Measurements from ENCODE around the gene CCDC120.
A peak's percentile ranks its signal among the peaks of the same experiment; 100 is the strongest.

CCDC120 gene

DNA sequence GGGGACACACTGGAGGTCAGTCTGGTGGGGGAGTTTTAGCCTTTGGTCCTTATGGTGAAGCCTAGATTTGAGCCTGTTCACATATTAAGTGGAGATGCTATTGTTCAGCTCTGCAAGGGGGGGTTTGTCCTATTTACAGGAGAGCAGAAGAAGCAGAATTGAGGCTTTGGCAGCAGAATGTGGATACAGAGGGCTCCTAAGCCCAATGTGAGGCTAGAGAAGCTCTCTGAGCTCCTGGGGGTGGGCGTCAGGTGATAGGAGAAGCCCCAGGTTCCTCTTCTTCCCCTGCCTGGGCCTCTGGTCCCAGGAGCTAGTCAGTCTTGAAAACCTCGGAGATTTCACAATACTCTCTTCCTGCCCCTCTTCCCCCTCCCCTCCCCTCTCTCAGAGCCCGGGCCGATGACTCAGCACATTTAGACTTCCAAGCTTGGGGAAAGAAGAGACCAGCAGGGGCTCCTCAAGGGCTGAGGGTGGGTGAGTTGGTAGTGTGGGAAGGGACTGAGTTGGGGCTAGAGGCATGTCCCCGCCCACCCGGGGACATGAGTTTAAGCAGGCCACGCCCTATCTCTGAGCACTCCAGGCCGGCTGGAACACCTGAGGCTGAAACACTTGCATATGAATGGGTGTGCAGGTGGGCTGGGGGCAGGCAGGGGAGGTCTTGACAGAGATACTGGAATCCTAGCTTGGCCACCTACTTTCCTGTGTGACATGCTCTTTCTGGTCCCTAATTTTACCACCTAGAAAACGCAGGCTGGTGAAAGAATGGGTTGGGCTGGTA lies 19.0 kb upstream of the CCDC120 start:
- peak; percentile 92 for DNase-seq (ENCODE audit: low read depth)
- H3K4me3 ChIP-seq (ENCODE audit: low read length): peak overlapping the region; percentile 29
- TF ChIP-seq, protein P1, sequence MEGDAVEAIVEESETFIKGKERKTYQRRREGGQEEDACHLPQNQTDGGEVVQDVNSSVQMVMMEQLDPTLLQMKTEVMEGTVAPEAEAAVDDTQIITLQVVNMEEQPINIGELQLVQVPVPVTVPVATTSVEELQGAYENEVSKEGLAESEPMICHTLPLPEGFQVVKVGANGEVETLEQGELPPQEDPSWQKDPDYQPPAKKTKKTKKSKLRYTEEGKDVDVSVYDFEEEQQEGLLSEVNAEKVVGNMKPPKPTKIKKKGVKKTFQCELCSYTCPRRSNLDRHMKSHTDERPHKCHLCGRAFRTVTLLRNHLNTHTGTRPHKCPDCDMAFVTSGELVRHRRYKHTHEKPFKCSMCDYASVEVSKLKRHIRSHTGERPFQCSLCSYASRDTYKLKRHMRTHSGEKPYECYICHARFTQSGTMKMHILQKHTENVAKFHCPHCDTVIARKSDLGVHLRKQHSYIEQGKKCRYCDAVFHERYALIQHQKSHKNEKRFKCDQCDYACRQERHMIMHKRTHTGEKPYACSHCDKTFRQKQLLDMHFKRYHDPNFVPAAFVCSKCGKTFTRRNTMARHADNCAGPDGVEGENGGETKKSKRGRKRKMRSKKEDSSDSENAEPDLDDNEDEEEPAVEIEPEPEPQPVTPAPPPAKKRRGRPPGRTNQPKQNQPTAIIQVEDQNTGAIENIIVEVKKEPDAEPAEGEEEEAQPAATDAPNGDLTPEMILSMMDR (IDR thresholded peaks at IDR 0.05; ENCODE audit: insufficient read depth, low read depth, low read length, missing control alignments): peak; percentile 7

DNA sequence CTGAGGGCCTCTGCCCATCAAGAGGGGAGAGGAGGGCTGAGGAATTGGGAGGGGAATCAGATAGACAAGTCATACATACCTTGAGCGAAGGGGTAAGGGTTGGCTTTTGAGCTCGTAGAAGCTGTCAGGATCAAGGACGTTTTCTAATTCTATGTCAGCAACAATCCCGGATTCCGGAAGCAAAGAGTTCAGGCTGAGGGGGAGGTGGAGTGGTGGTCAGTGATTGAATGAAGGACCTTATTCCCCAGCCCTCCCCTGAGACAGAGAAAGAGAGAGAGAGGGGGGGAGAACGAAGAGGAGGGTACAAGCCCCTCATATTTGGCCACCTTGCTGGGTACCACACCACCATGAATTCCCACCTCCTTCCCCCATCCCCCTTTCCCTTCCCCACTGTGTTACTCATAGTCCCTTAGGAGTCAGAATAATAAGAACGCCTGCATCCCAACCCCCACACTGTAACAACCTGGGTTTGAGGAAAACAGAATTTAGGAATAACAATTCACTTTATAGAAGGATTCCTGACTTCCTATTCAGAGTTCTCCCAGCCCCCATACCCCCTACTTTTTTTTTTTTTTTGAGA lies 18.3 kb upstream of the CCDC120 start:
- DNase-seq (ENCODE audit: low read depth): peak; percentile 27
- H3K4me3 ChIP-seq (ENCODE audit: low read length): peak overlapping the region; percentile 29

DNA sequence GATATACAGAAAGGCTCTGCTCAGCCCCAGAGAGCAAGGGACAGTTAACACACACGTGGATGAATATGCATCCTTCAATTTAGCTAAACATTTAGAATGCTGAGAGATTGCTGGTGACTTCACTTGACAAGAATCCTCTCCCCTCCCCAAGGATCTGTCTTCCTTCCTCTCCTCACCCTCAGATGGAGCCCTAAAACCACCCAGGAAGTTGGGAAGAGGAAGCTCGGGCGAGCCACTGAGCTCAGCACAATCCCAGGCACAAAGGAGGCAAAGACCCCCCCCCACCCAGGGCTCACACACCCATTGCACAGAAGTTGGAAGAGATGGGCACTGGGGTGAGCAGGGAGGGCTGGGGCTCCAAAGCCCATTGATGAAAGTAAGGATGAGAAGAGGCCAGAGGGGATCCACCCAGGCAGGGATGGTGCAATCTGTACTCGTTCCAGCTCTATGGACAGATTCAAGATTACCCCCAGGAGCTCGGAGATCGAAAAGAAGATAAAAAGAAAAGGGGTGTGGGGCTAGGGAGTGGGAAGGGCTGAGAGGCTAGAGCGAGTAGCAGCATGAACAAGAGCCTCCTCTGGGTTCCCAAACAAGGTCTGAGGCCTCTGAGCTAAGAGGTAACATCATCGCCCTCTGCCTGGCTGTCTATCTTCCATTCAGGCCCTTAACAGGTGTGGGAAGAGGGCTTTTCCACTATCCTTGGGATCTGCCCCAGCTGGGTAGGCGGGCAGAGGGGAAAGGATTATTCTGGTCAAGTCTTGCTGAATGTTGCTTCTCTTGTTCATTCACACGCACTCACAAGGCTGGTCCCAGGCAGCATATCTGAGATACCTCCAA lies 16.8 kb upstream of the CCDC120 start:
- DNase-seq (ENCODE audit: low read depth): peak; percentile 65
- TF ChIP-seq, protein P1 (IDR thresholded peaks at IDR 0.05; ENCODE audit: insufficient read depth, low read depth, low read length, missing control alignments): no peak
- H3K4me3 ChIP-seq (ENCODE audit: low read length): peak overlapping the region; percentile 77

More for the DNA sequence above, 18.3 kb upstream of the CCDC120 start:
- TF ChIP-seq, protein P1 (IDR thresholded peaks at IDR 0.05; ENCODE audit: insufficient read depth, low read depth, low read length, missing control alignments): no peak

DNA sequence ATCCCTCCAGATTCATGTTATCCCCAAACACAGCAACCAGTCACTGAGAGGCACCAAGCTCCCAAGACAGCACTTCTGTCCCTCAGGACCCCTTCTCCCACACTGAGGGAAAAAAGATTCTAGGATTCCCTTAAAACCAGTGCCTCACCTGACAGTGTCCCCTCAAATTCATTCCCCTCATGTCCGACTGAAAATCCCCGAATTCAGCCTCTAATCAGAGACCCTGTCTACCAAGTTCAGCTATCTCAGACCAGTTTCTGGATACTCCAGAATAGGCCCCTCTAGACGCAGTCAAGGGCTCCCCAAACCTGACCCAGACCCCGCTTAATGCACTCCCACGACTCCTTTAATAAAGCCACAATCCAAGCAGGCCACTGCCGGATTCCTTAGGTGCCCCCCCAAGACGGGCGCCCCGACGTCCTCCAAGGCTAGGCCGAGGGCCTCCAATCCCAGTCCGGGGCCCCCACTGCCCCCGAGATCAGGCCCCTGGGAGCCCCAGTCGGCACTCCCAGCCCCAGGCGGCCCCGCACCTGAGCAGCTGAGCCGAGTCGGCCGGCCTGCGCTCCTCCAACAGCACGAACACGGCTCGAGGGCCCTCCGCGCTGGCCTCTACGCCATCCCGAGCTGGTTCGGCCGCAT lies 16.1 kb upstream of the CCDC120 start:
- no peak for DNase-seq (ENCODE audit: low read depth)
- TF ChIP-seq, protein P1 (IDR thresholded peaks at IDR 0.05; ENCODE audit: insufficient read depth, low read depth, low read length, missing control alignments): no peak
- H3K4me3 ChIP-seq (ENCODE audit: low read length): peak overlapping the region; percentile 77

DNA sequence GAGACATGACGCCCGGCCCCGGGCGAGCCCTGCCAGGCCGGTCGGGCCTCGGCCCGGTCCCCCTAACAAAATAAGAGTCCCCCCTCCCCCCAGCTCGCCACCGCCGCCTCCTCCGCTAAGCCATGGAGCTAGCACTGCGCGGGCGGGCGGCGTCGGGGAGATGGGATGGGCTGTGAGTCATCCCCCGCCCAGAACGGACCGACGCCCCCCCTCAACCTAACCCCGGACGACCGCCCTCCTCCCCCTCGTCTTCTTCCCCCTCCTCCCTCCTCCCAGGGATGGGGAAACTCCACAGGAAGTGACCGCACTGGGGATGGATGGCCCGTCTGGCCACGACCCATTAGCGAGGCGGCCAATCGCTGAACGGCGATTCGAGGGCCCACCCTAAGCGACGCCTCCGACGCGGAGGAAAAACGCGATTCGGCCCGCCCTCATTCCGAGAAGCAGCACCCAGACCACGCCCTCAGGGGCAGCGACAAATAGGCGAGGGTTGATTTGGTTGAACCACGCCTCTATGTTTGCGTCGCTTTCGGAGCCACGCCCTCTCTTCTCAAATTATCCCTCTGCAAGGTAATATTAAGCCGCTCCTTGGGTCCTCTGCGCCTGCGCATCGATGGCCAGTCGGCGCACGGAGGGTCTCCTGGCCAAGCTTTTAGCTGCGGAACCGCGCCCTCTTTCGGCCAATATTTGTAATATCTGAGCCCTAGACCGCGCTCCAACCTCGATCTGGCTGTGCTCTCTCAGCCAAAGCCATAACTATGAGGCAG lies 15.4 kb upstream of the CCDC120 start, which contains the start of gene TFE3:
Gene TFE3, minus strand, starts transcription at position 138 of the 767 bp plus-strand sequence. Its CDS starts 131 bp downstream, at position 7.
- TF ChIP-seq, protein P1 (IDR thresholded peaks at IDR 0.05; ENCODE audit: insufficient read depth, low read depth, low read length, missing control alignments): peak; percentile 57
- peak within 1 kb of the TSS; percentile 77 for H3K4me3 ChIP-seq (ENCODE audit: low read length)
- DNase-seq (ENCODE audit: low read depth): peak; percentile 98

DNA sequence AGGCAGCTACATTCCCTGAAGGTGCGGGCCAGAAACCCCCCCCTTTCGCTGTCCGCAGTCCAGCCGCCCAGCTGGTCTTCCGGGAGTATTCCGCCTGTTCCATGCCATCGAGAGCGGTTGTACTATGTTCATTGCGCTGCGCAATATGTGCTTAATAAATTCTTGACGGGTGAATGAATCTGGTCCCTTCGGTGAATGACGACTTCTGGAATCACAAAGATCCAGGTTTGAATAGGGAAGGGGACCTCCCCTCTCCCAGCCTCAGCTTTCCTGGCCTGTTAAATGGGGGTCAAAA lies 14.9 kb upstream of the CCDC120 start:
- no peak for DNase-seq (ENCODE audit: low read depth)
- TF ChIP-seq, protein P1 (IDR thresholded peaks at IDR 0.05; ENCODE audit: insufficient read depth, low read depth, low read length, missing control alignments): no peak
- H3K4me3 ChIP-seq (ENCODE audit: low read length): peak overlapping the region; percentile 34

Data from epithelial cell of esophagus (primary cell).